Uterus (tissue), 4 donors: ENCODE data around the gene SPATA31E1. TPM values are rescaled to one million over a fixed set of nuclear protein-coding genes. Genes with fewer than 3 reads are reported as not detected.

Experiments used
- DNase-seq, 2 donors: peaks; one replicate each; pipeline ENCODE4 v3.0.0-alpha.2; 2019 to 2020
- H3K27ac ChIP-seq, 2 donors: fragments of 200-600 bp; sonication (generic); 1 replicate in 1 of 2; 2 replicates in 1 of 2; pipeline ENCODE4 v1.5.1; 2016 to 2018
- H3K27me3 ChIP-seq, 2 donors: fragments of 200-600 bp; sonication (generic); one replicate each; pipeline ENCODE4 v1.5.1; 2018 to 2019; ENCODE audit warnings: control low read depth in 1 of 2
- H3K36me3 ChIP-seq, 2 donors: fragments of 200-600 bp; sonication (generic); one replicate each; pipeline ENCODE4 v1.5.1; 2019; ENCODE audit warnings: control low read depth in 1 of 2
- H3K4me1 ChIP-seq, 2 donors: fragments of 200-600 bp; sonication (generic); one replicate each; pipeline ENCODE4 v1.5.1; 2018 to 2019; ENCODE audit warnings: control low read depth in 1 of 2
- H3K4me3 ChIP-seq, 2 donors: fragments of 200-600 bp; sonication (generic); 1 replicate in 1 of 2; 2 replicates in 1 of 2; pipeline ENCODE4 v1.5.1; 2018 to 2019; ENCODE audit warnings: mild to moderate bottlenecking in 1 of 2
- H3K9me3 ChIP-seq, 2 donors: fragments of 200-600 bp; sonication (generic); one replicate each; pipeline ENCODE4 v1.5.1; 2019; ENCODE audit warnings: control low read depth in 1 of 2
- POLR2A ChIP-seq, 2 donors: fragments of 450-650 bp; IDR thresholded peaks; one replicate each; pipeline ENCODE4 v1.6.1; 2016; ENCODE audit warnings: antibody characterized with exemption in 2 of 2, mild to moderate bottlenecking in 1 of 2, moderate library complexity in 1 of 2
- intact Hi-C: fragments of 100-400 bp; cut with DNase I; formaldehyde crosslinking; loops from one replicate; pipeline ENCODE4 v1.15.1; 2023; ENCODE audit warnings: low total_unique reads
- total RNA-seq, 4 donors: library from RNA; depleted of rRNA in 3 of 4; stranded (reverse); fragments of >200 nt in 3 of 4; gene quantifications; one replicate each; pipeline versions ENCODE4 v1.1.0 to v1.2.4, GENCODE V29; 2014 to 2023
- TF ChIP-seq, protein P1 (sequence below), 4 experiments: fragments of 200-600 bp in 2 of 4; fragments of 450-650 bp in 2 of 4; sonication (generic) in 2 of 4; IDR thresholded peaks; one replicate each; pipeline ENCODE4 v1.5.1; 2016 to 2019; ENCODE audit warnings: antibody characterized with exemption in 4 of 4, mild to moderate bottlenecking in 2 of 4, moderate library complexity in 1 of 4
- donor health status: DM: yes; HTN: yes; CAD: no.

The SPATA31E1 gene
- total RNA-seq, 4 donors from 2014 or later = not detected

DNA sequence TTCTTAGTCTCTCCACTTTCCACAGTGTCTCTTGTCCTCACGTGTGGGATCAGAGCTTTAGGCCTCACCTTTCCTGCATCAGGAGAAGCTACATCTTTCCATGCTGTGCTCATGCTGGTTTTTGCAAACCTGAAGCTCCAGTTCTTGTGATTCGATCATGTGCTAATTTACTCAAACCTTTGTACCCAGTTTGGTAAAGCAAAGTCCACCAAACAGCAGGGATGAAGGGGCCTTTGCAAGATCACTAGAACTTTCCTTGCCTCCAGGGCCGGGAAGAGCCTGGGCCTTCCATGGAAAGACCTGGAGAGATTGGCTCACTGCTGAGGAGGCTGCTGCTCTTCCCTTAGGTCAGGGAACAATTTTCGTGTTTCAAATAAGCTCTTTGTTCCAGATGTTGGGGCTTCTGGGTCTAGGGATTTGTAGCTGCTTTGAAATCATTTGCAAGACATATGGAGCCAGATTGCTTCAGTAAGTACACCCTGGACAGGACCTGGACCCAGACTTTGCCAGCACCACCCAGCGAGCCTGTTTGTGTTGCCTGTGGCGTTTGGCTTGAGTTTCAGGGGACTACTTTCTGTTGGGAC lies 18.7 kb upstream of the SPATA31E1 start:
- H3K27me3 ChIP-seq = no peaks in the 10 kb centered on the region
- H3K4me1 ChIP-seq = no peaks in the 10 kb centered on the region
- intact Hi-C loops = no loop called here
- no peak for DNase-seq
- TF ChIP-seq POLR2A (IDR thresholded peaks at IDR 0.05) = no peak
- TF ChIP-seq, protein P1, sequence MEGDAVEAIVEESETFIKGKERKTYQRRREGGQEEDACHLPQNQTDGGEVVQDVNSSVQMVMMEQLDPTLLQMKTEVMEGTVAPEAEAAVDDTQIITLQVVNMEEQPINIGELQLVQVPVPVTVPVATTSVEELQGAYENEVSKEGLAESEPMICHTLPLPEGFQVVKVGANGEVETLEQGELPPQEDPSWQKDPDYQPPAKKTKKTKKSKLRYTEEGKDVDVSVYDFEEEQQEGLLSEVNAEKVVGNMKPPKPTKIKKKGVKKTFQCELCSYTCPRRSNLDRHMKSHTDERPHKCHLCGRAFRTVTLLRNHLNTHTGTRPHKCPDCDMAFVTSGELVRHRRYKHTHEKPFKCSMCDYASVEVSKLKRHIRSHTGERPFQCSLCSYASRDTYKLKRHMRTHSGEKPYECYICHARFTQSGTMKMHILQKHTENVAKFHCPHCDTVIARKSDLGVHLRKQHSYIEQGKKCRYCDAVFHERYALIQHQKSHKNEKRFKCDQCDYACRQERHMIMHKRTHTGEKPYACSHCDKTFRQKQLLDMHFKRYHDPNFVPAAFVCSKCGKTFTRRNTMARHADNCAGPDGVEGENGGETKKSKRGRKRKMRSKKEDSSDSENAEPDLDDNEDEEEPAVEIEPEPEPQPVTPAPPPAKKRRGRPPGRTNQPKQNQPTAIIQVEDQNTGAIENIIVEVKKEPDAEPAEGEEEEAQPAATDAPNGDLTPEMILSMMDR (IDR thresholded peaks at IDR 0.05) = no peak
- H3K4me3 ChIP-seq = no peak overlapping the region
- peaks cover 0 to 5% of the 10 kb centered on the region in 2 donors for H3K9me3 ChIP-seq
- H3K36me3 ChIP-seq = no peaks in the 10 kb centered on the region
- no peak overlapping the region for H3K27ac ChIP-seq

- no peak overlapping the region for H3K4me3 ChIP-seq
- no peak for DNase-seq
- intact Hi-C loops = no loop called here
- no peaks in the 10 kb centered on the region for H3K4me1 ChIP-seq
- peaks cover 0 to 5% of the 10 kb centered on the region in 2 donors for H3K9me3 ChIP-seq
- no peak overlapping the region for H3K27ac ChIP-seq
- TF ChIP-seq, protein P1 (IDR thresholded peaks at IDR 0.05) = no peak
- no peak for TF ChIP-seq POLR2A (IDR thresholded peaks at IDR 0.05)
- H3K36me3 ChIP-seq = no peaks in the 10 kb centered on the region
- H3K27me3 ChIP-seq = no peaks in the 10 kb centered on the region
Measured at GRCh38 chr9:87864915-87865314, 17.8 kb upstream of the SPATA31E1 start.

DNA sequence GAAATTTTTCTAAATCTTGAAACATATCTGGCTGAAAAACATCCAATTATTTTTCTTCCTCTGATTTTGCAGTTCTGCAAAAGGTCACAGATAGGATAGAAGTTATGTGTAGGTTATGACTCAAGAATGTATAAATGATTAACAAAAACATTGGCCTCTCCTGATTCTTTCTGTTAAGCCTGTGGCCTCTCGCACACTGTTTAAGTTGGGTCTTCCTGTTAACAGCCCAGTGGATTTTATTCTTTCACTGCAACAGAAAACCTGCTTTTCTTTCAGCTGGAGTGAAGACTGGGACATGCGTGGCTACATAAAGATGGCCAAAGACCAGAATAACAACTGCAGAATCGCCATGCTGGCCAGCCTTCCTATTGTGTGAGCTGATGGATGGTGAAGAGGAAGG lies 17.1 kb upstream of the SPATA31E1 start:
- peaks cover 0 to 5% of the 10 kb centered on the region in 2 donors for H3K9me3 ChIP-seq
- no peaks in the 10 kb centered on the region for H3K36me3 ChIP-seq
- no peaks in the 10 kb centered on the region for H3K4me1 ChIP-seq
- no peak for TF ChIP-seq POLR2A (IDR thresholded peaks at IDR 0.05)
- TF ChIP-seq, protein P1 (IDR thresholded peaks at IDR 0.05) = no peak
- no peak for DNase-seq
- H3K27ac ChIP-seq = no peak overlapping the region
- intact Hi-C loops = no loop called here
- no peak overlapping the region for H3K4me3 ChIP-seq
- no peaks in the 10 kb centered on the region for H3K27me3 ChIP-seq

- TF ChIP-seq, protein P1 (IDR thresholded peaks at IDR 0.05) = no peak
- no peak for TF ChIP-seq POLR2A (IDR thresholded peaks at IDR 0.05)
- intact Hi-C loops = no loop called here
- Histone ChIP-seq H3K9me3 (no peaks in the 10 kb centered on the region), H3K36me3 (no peaks in the 10 kb centered on the region), H3K27me3 (no peaks in the 10 kb centered on the region), H3K27ac (no peak overlapping the region), H3K4me3 (no peak overlapping the region), H3K4me1 (no peaks in the 10 kb centered on the region)
- DNase-seq = no peak
Measured at GRCh38 chr9:87867391-87867790, 15.3 kb upstream of the SPATA31E1 start.

DNA sequence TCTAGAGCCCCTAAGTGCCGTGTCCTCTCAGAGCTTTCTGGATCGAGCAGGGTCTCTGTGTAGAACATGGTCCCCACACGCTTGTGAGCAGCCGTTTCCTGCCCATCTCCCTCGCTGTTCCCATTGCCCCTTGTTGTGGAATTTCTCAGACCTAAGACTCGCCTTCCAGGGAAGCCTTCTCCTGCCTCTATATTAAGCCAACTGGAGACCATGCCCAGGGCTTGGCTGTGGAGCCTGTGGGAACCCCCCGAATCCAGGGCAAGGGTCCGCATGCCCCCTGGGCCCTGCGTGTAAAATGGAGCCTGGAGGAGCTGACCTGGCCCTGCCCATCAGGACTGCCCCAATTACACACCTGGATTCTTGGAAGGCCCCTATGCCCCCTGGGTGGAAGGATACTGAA lies 14.5 kb upstream of the SPATA31E1 start:
- Histone ChIP-seq H3K4me1 (no peaks in the 10 kb centered on the region), H3K27ac (no peak overlapping the region), H3K4me3 (no peak overlapping the region), H3K9me3 (no peaks in the 10 kb centered on the region), H3K27me3 (no peaks in the 10 kb centered on the region), H3K36me3 (no peaks in the 10 kb centered on the region)
- DNase-seq = no peak
- TF ChIP-seq, protein P1 (IDR thresholded peaks at IDR 0.05) = no peak
- TF ChIP-seq POLR2A (IDR thresholded peaks at IDR 0.05) = no peak
- intact Hi-C loops = no loop called here
